ENCODE measurements around the gene CNBP. TPM values are rescaled to one million over a fixed set of nuclear protein-coding genes. Genes with fewer than 3 reads are reported as not detected.

CNBP gene
- total and polyA plus RNA-seq, 9 of the 15 experiments (the other 6 are each of a cell fraction or from before 2014, with no cell fraction given): 284 to 717 (median 412) TPM

DNA sequence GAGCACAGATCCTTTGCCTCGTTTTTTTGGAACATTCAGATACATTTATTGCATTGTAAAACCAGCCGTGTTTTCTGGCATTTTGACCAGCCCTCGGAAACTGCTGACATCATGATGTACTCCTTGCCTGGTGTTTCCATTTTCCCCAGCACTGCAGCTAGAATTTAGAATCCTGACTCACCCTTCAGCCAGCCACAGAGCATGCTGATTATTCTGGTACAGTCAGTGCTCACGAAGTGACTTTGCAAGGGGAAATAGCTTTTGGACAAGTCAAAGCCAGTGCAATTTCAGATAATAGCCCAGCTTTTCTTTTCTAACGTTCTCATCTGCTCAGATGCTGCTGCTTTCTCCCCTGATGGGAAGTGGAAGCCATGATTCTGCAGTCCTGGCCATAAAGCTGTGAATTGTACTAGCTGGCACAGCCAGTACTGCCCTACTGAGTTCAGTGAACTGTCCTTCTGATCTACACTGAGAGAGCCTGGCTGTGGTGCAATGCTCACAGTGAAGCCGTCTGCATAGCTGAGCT lies 12.1 kb upstream of the CNBP start (continued):
- TF ChIP-seq, protein P1, sequence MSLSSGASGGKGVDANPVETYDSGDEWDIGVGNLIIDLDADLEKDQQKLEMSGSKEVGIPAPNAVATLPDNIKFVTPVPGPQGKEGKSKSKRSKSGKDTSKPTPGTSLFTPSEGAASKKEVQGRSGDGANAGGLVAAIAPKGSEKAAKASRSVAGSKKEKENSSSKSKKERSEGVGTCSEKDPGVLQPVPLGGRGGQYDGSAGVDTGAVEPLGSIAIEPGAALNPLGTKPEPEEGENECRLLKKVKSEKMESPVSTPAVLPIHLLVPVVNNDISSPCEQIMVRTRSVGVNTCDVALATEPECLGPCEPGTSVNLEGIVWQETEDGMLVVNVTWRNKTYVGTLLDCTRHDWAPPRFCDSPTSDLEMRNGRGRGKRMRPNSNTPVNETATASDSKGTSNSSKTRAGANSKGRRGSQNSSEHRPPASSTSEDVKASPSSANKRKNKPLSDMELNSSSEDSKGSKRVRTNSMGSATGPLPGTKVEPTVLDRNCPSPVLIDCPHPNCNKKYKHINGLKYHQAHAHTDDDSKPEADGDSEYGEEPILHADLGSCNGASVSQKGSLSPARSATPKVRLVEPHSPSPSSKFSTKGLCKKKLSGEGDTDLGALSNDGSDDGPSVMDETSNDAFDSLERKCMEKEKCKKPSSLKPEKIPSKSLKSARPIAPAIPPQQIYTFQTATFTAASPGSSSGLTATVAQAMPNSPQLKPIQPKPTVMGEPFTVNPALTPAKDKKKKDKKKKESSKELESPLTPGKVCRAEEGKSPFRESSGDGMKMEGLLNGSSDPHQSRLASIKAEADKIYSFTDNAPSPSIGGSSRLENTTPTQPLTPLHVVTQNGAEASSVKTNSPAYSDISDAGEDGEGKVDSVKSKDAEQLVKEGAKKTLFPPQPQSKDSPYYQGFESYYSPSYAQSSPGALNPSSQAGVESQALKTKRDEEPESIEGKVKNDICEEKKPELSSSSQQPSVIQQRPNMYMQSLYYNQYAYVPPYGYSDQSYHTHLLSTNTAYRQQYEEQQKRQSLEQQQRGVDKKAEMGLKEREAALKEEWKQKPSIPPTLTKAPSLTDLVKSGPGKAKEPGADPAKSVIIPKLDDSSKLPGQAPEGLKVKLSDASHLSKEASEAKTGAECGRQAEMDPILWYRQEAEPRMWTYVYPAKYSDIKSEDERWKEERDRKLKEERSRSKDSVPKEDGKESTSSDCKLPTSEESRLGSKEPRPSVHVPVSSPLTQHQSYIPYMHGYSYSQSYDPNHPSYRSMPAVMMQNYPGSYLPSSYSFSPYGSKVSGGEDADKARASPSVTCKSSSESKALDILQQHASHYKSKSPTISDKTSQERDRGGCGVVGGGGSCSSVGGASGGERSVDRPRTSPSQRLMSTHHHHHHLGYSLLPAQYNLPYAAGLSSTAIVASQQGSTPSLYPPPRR (CRISPR knock-in tag; IDR thresholded peaks at IDR 0.05; ENCODE audit: borderline replicate concordance): no peak
- TF ChIP-seq EHMT2 (IDR thresholded peaks at IDR 0.05) (no peak), SAP30 (IDR thresholded peaks at IDR 0.05; ENCODE audit: borderline replicate concordance, insufficient read depth, low read depth, low read length, poor library complexity, severe bottlenecking) (no peak), CHCHD3 (CRISPR knock-in tag; IDR thresholded peaks at IDR 0.05) (no peak), BACH1 (tag; IDR thresholded peaks at IDR 0.05) (peak; percentile 92), PCBP1 (IDR thresholded peaks at IDR 0.05; ENCODE audit: low read depth, low read length, poor library complexity, severe bottlenecking) (no peak), ZBTB7A (IDR thresholded peaks at IDR 0.05; ENCODE audit: borderline replicate concordance, control insufficient read depth, low read depth, low read length) (no peak), RBM17 (IDR thresholded peaks at IDR 0.05; ENCODE audit: borderline replicate concordance, low read depth, low read length) (no peak)
- TF ChIP-seq, protein P2, sequence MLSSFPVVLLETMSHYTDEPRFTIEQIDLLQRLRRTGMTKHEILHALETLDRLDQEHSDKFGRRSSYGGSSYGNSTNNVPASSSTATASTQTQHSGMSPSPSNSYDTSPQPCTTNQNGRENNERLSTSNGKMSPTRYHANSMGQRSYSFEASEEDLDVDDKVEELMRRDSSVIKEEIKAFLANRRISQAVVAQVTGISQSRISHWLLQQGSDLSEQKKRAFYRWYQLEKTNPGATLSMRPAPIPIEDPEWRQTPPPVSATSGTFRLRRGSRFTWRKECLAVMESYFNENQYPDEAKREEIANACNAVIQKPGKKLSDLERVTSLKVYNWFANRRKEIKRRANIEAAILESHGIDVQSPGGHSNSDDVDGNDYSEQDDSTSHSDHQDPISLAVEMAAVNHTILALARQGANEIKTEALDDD (IDR thresholded peaks at IDR 0.05): no peak
- TF ChIP-seq, protein P3, sequence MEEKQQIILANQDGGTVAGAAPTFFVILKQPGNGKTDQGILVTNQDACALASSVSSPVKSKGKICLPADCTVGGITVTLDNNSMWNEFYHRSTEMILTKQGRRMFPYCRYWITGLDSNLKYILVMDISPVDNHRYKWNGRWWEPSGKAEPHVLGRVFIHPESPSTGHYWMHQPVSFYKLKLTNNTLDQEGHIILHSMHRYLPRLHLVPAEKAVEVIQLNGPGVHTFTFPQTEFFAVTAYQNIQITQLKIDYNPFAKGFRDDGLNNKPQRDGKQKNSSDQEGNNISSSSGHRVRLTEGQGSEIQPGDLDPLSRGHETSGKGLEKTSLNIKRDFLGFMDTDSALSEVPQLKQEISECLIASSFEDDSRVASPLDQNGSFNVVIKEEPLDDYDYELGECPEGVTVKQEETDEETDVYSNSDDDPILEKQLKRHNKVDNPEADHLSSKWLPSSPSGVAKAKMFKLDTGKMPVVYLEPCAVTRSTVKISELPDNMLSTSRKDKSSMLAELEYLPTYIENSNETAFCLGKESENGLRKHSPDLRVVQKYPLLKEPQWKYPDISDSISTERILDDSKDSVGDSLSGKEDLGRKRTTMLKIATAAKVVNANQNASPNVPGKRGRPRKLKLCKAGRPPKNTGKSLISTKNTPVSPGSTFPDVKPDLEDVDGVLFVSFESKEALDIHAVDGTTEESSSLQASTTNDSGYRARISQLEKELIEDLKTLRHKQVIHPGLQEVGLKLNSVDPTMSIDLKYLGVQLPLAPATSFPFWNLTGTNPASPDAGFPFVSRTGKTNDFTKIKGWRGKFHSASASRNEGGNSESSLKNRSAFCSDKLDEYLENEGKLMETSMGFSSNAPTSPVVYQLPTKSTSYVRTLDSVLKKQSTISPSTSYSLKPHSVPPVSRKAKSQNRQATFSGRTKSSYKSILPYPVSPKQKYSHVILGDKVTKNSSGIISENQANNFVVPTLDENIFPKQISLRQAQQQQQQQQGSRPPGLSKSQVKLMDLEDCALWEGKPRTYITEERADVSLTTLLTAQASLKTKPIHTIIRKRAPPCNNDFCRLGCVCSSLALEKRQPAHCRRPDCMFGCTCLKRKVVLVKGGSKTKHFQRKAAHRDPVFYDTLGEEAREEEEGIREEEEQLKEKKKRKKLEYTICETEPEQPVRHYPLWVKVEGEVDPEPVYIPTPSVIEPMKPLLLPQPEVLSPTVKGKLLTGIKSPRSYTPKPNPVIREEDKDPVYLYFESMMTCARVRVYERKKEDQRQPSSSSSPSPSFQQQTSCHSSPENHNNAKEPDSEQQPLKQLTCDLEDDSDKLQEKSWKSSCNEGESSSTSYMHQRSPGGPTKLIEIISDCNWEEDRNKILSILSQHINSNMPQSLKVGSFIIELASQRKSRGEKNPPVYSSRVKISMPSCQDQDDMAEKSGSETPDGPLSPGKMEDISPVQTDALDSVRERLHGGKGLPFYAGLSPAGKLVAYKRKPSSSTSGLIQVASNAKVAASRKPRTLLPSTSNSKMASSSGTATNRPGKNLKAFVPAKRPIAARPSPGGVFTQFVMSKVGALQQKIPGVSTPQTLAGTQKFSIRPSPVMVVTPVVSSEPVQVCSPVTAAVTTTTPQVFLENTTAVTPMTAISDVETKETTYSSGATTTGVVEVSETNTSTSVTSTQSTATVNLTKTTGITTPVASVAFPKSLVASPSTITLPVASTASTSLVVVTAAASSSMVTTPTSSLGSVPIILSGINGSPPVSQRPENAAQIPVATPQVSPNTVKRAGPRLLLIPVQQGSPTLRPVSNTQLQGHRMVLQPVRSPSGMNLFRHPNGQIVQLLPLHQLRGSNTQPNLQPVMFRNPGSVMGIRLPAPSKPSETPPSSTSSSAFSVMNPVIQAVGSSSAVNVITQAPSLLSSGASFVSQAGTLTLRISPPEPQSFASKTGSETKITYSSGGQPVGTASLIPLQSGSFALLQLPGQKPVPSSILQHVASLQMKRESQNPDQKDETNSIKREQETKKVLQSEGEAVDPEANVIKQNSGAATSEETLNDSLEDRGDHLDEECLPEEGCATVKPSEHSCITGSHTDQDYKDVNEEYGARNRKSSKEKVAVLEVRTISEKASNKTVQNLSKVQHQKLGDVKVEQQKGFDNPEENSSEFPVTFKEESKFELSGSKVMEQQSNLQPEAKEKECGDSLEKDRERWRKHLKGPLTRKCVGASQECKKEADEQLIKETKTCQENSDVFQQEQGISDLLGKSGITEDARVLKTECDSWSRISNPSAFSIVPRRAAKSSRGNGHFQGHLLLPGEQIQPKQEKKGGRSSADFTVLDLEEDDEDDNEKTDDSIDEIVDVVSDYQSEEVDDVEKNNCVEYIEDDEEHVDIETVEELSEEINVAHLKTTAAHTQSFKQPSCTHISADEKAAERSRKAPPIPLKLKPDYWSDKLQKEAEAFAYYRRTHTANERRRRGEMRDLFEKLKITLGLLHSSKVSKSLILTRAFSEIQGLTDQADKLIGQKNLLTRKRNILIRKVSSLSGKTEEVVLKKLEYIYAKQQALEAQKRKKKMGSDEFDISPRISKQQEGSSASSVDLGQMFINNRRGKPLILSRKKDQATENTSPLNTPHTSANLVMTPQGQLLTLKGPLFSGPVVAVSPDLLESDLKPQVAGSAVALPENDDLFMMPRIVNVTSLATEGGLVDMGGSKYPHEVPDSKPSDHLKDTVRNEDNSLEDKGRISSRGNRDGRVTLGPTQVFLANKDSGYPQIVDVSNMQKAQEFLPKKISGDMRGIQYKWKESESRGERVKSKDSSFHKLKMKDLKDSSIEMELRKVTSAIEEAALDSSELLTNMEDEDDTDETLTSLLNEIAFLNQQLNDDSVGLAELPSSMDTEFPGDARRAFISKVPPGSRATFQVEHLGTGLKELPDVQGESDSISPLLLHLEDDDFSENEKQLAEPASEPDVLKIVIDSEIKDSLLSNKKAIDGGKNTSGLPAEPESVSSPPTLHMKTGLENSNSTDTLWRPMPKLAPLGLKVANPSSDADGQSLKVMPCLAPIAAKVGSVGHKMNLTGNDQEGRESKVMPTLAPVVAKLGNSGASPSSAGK (IDR thresholded peaks at IDR 0.05): no peak; the same call in 1 of the 2 replicates

Measured in K562 (cell line).